ENCODE measurements around the gene WRAP73.
A peak's percentile ranks its signal among the peaks of the same experiment; 100 is the strongest.

WRAP73 gene

GRCh38 chr1:3614755-3615742 lies 34.9 kb downstream of the WRAP73 start:
- peak; percentile 73 for TF ChIP-seq CTCF (IDR thresholded peaks at IDR 0.05; ENCODE audit: low read depth, low read length)

DNA sequence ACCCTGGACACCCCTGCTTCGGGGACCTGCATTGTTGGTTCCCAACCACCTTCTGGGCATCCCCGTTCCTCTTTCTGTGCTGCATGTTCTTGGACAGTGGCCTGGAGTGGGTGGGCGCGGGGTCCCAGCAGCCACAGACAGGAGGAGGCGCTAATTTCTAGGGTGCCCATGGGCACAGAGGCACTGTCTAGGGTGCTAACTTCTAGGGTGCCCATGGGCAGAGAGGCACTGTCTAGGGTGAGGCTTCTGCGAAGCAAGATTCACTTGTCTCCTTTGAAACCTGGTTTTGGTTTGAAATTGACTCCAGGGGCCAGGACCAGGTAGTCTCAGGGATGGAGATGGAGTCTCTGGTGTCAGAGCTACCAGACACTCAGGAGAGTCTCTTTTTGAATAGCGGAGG lies 37.8 kb downstream of the WRAP73 start:
- TF ChIP-seq CTCF (IDR thresholded peaks at IDR 0.05; ENCODE audit: low read depth, low read length) = no peak
- no peak overlapping the region for H3K4me3 ChIP-seq (ENCODE audit: low read depth, low read length)

More at GRCh38 chr1:3614755-3615742, 34.9 kb downstream of the WRAP73 start:
- H3K4me3 ChIP-seq (ENCODE audit: low read depth, low read length) = no peak overlapping the region

GRCh38 chr1:3611170-3612019 lies 38.5 kb downstream of the WRAP73 start, which contains the start of gene MEGF6:
MEGF6 (minus strand) TSS chr1:3611508; CDS start chr1:3611268, 240 bp downstream.
- no peak within 1 kb of the TSS for H3K4me3 ChIP-seq (ENCODE audit: low read depth, low read length)
- no peak for TF ChIP-seq CTCF (IDR thresholded peaks at IDR 0.05; ENCODE audit: low read depth, low read length)

DNA sequence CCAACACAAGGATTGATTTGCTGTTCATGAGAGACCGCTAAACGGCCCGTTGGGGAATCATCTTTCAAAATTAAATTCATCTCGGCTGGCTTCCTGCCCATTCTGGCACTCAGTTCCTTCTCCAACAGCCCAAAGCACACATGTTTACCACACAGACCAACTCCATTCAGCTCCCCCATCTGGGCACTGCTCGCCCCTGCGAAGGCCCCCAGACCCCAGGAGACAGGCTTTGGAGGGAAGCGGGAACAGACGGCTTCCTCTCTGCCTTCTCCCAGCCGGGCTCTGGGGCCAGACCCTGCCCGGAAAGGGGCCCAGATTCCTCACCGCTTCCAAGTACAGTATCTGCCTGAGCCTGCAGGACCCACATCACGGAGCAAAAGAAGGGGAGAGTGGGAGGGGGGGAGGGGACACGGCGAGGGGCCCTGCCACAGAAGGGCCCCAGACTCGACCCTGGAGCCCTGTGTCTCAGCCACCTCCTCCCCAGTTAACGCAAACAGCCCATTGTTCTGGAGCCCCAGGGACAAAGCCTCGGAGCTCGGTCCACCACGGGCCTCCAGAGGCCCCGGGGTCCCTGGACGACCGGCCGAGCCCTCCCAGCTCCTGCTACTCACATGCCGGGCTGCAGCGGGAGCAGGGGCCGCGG lies 39.3 kb downstream of the WRAP73 start:
- no peak for TF ChIP-seq CTCF (IDR thresholded peaks at IDR 0.05; ENCODE audit: low read depth, low read length)
- no peak overlapping the region for H3K4me3 ChIP-seq (ENCODE audit: low read depth, low read length)

DNA sequence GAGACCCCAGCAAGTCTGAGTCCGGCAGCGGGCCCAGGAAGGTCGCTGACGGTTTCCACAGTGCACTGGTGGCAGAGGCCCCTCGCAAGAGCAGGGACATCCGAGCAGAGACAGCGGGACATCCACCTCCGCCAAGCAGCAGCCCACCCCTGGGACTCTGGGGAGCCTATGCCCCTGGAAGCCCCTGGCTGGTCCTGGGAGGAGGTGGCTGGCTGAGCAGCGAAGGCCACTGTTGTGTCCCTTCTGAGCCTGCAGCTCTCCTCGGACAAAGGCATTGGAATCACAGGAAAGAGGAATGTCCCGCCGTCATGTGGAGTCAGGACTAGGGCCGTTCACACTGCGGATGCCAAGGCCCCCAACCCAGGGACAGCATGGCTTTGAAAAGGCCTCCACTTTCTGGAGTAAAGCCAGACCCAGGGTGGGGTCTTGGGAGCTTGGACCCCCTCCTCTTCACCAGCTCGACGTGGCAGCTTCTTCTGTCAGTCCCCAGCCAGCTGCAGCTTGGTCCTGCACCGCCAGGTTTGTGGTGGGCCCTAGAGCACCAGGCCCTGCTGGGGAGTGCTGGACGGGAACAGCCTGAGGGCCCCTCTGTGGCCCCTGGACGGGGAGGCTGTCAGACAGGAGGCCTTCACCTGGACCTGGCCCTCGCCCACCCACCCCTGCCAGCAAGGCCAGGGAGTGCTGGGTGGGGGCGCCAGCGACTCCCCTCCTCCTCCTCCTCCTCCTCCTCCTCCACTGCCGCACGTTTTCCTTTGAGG lies 40.0 kb downstream of the WRAP73 start:
- no peak overlapping the region for H3K4me3 ChIP-seq (ENCODE audit: low read depth, low read length)
- no peak for TF ChIP-seq CTCF (IDR thresholded peaks at IDR 0.05; ENCODE audit: low read depth, low read length)

DNA sequence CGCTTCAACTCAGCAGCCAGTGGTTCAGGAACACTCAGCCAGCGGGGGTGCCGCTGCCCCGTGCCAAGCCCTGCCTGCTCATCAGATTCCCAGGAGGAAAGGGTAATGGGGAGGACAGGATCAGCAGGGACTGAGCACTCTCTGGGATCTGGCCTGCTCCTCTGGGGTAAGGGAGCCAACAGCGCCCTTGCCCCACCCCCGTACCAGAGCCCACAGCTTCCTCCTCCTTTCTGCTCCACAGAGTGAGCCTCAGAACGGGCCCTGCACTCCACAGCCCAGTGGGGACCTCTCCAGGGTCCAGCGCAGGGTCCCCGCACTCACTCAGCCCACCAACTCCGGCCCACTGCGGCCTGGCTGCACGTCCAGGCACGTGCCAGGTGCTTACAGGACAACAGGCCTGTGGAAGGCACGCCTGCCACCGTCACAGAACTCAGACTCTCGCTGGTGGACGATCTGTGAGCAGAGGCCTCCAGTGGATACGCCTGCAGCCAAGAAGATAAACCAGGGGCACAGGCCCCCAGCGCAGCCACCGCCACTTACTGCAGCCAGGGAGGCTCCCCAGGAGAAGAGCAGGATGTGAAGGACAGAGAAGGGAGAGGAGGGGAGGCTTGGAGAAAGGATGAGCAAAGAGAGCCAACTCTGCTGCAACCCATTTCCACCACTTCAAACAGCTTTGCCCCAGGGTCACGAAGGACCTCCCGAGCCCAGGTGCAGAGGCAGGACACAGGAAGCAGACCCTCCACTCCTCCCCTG lies 40.7 kb downstream of the WRAP73 start:
- no peak overlapping the region for H3K4me3 ChIP-seq (ENCODE audit: low read depth, low read length)
- TF ChIP-seq CTCF (IDR thresholded peaks at IDR 0.05; ENCODE audit: low read depth, low read length) = no peak

Measured in WI38 (cell line).